ENCODE results near the gene KIAA0232.
"Not testable (repeated sequence)": the region's sequence is repeated elsewhere in the genome, so short reads cannot be mapped to it uniquely, and the experiment has no call there.

Gene KIAA0232

GRCh38 chr4:6751611-6752485 is 30.7 kb upstream of the KIAA0232 start:
- no peak overlapping the region for H3K4me3 ChIP-seq (ENCODE audit: low read length)
- no peak for DNase-seq (ENCODE audit: low read depth)
- TF ChIP-seq CTCF (conservative IDR thresholded peaks at IDR 0.05; ENCODE audit: low read length) = no peak

GRCh38 chr4:6752486-6752829 is 30.1 kb upstream of the KIAA0232 start:
- no peak overlapping the region for H3K4me3 ChIP-seq (ENCODE audit: low read length)
- no peak for DNase-seq (ENCODE audit: low read depth)
- no peak for TF ChIP-seq CTCF (conservative IDR thresholded peaks at IDR 0.05; ENCODE audit: low read length)

GRCh38 chr4:6753103-6753560 is 29.4 kb upstream of the KIAA0232 start:
- no peak for DNase-seq (ENCODE audit: low read depth)
- TF ChIP-seq CTCF (conservative IDR thresholded peaks at IDR 0.05; ENCODE audit: low read length) = no peak
- H3K4me3 ChIP-seq (ENCODE audit: low read length) = no peak overlapping the region

GRCh38 chr4:6753891-6754290 is 28.6 kb upstream of the KIAA0232 start:
- DNase-seq (ENCODE audit: low read depth) = no peak
- no peak for TF ChIP-seq CTCF (conservative IDR thresholded peaks at IDR 0.05; ENCODE audit: low read length)
- no peak overlapping the region for H3K4me3 ChIP-seq (ENCODE audit: low read length)

GRCh38 chr4:6754481-6755087 is 27.9 kb upstream of the KIAA0232 start:
- TF ChIP-seq CTCF (conservative IDR thresholded peaks at IDR 0.05; ENCODE audit: low read length) = no peak
- no peak for DNase-seq (ENCODE audit: low read depth)
- H3K4me3 ChIP-seq (ENCODE audit: low read length) = no peak overlapping the region

- TF ChIP-seq CTCF (conservative IDR thresholded peaks at IDR 0.05; ENCODE audit: low read length) = no peak
- no peak overlapping the region for H3K4me3 ChIP-seq (ENCODE audit: low read length)
- no peak for DNase-seq (ENCODE audit: low read depth)
Measured at GRCh38 chr4:6755088-6755753, 27.3 kb upstream of the KIAA0232 start.

GRCh38 chr4:6756345-6756744 is 26.2 kb upstream of the KIAA0232 start:
- not testable (repeated sequence) for DNase-seq (ENCODE audit: low read depth); H3K4me3 ChIP-seq (ENCODE audit: low read length)

Measured in AG10803 (cell line).